BE2C (cell line): ENCODE measurements around the gene ZRANB1.
A peak's percentile ranks its signal among the peaks of the same experiment; 100 is the strongest.

ENCODE experiments used
- DNase-seq: peaks from one replicate; pipeline ENCODE4 v3.0.0-alpha.2; 2020
- H3K27me3 ChIP-seq: fragments of 250-450 bp; sonication (Bioruptor Pico); 2 replicates; pipeline ENCODE4 v1.5.1; 2020; ENCODE audit warnings: mild to moderate bottlenecking
- H3K36me3 ChIP-seq: fragments of 250-450 bp; sonication (Bioruptor Pico); 2 replicates; pipeline ENCODE4 v1.5.1; 2020; ENCODE audit warnings: mild to moderate bottlenecking
- H3K4me1 ChIP-seq: fragments of 250-450 bp; sonication (Bioruptor Pico); 2 replicates; pipeline ENCODE4 v1.5.1; 2020
- H3K4me3 ChIP-seq: 2 replicates; pipeline ENCODE4 v1.5.1; 2011; ENCODE audit warnings: low read depth, low read length
- H3K9me3 ChIP-seq: fragments of 250-450 bp; sonication (Bioruptor Pico); 2 replicates; pipeline ENCODE4 v1.5.1; 2020
- TF ChIP-seq, protein P1 (sequence below): IDR thresholded peaks from 2 replicates; pipeline ENCODE4 v1.5.1; 2012; ENCODE audit warnings: mild to moderate bottlenecking, low read depth, low read length

ZRANB1 gene

GRCh38 chr10:124991835-124992234 is 49.9 kb downstream of the ZRANB1 start:
- H3K9me3 ChIP-seq, result no peaks in the 10 kb centered on the region
- no peaks in the 10 kb centered on the region for H3K4me1 ChIP-seq
- H3K4me3 ChIP-seq, result no peak overlapping the region
- no peaks in the 10 kb centered on the region for H3K27me3 ChIP-seq
- TF ChIP-seq, protein P1, sequence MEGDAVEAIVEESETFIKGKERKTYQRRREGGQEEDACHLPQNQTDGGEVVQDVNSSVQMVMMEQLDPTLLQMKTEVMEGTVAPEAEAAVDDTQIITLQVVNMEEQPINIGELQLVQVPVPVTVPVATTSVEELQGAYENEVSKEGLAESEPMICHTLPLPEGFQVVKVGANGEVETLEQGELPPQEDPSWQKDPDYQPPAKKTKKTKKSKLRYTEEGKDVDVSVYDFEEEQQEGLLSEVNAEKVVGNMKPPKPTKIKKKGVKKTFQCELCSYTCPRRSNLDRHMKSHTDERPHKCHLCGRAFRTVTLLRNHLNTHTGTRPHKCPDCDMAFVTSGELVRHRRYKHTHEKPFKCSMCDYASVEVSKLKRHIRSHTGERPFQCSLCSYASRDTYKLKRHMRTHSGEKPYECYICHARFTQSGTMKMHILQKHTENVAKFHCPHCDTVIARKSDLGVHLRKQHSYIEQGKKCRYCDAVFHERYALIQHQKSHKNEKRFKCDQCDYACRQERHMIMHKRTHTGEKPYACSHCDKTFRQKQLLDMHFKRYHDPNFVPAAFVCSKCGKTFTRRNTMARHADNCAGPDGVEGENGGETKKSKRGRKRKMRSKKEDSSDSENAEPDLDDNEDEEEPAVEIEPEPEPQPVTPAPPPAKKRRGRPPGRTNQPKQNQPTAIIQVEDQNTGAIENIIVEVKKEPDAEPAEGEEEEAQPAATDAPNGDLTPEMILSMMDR, result no peak
- DNase-seq, result no peak
- H3K36me3 ChIP-seq, result peaks cover 69% of the 10 kb centered on the region

GRCh38 chr10:124992462-124993344 is 50.8 kb downstream of the ZRANB1 start:
- no peaks in the 10 kb centered on the region for H3K27me3 ChIP-seq
- H3K9me3 ChIP-seq, result no peaks in the 10 kb centered on the region
- TF ChIP-seq, protein P1, result peak; percentile 63
- peak; percentile 66 for DNase-seq
- no peaks in the 10 kb centered on the region for H3K4me1 ChIP-seq
- peaks cover 74% of the 10 kb centered on the region for H3K36me3 ChIP-seq
- H3K4me3 ChIP-seq, result no peak overlapping the region

DNA sequence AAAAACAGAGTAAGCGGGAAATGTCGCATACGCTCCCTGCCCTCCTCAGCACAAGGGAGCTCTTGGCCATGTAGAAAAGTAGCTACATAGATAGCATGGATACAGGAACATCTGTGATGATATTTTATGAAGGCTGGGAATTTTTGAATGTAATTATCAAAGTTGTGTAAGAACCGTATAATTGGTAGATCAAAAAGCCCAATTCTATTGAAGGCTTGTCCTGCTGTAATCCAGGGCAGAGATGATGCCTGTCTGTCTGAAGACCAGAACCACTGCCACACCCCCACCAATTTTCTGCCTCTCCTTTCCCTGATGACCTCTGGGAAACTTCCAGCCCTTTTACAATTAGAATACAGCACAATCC is 51.4 kb downstream of the ZRANB1 start:
- H3K36me3 ChIP-seq, result peaks cover 80% of the 10 kb centered on the region
- DNase-seq, result no peak
- no peaks in the 10 kb centered on the region for H3K9me3 ChIP-seq
- TF ChIP-seq, protein P1, result no peak
- no peak overlapping the region for H3K4me3 ChIP-seq
- H3K4me1 ChIP-seq, result no peaks in the 10 kb centered on the region
- H3K27me3 ChIP-seq, result no peaks in the 10 kb centered on the region

DNA sequence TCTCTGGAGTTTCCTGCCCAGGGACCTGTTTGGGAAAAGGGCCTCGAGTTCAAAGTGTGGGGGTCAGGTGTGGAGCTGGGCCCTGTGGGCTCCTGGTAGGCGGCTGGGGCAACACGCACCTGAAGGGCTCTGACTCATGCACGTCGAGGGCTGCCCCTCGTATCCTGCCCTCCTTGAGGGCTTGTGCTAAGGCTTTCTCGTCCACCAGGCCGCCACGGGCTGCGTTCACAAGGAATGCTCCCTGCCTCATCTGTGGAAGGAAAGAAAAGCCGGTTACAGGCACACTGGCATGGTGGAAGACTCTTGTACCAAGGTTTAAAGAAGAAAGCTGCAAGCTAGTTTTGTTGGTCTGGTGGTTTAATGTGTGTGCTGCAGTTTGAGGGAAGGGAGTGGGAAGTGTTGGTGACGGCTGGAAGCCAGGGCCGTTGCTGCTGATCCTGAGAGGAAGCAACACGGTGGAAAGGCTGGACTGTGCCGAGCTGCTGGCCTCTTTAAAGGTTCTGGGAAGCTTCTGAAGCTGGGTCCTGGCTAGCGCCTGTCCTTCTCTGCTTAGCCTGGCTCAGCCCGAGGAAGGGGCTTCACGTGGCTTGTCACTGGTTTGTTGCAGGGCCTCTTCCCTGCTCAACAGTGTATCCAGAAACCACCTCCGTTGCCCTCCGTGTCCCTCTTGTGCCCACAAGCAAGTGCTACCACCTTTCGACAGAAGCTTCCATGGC is 52.0 kb downstream of the ZRANB1 start:
- no peak for DNase-seq
- Histone ChIP-seq H3K9me3 (no peaks in the 10 kb centered on the region), H3K4me1 (no peaks in the 10 kb centered on the region), H3K4me3 (no peak overlapping the region), H3K36me3 (peaks cover 85% of the 10 kb centered on the region), H3K27me3 (no peaks in the 10 kb centered on the region)
- TF ChIP-seq, protein P1, result no peak

DNA sequence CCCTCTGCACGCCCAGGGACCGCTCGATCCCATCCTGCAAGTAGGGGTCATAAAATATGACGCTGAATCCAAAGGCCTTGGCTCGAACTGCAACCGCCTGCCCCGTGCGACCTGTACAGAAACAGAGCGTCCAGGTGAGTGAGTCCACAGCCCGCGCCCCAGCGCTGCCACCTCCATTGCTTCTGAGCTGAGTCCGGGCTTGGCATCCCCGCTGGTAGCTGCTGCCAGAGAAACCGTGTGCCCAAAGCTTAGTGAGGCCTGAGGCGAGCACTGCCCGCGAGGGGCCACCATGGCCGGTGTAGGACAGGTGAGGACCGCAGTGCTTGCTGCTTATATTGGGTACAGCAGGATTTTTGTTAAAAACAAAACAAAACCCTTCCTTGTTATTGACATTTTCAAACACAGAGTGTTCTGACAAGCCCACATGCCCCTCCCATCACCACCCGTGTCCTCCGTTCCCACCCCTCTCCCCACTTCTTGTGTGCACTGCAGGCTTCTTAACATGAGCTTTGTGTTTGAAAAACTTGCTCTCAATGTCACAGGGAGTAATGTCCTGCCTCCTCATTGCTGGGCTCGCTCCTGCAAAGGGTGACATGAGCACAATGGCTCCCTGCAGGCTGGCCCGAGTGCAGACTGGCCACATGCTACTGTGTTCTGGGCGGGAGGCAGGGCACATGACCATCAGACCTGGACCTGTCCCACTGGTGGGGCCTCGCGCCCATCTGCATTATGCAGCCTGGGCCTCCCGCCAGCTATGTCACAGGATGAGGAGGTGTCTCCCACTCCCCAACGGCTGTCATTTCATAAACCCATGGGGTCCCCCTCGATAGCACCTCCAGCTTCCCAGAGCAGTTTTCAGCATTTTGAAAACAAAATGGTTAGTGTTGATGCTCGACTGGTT is 52.9 kb downstream of the ZRANB1 start:
- no peak overlapping the region for H3K4me3 ChIP-seq
- peaks cover 92% of the 10 kb centered on the region for H3K36me3 ChIP-seq
- DNase-seq, result no peak
- H3K9me3 ChIP-seq, result no peaks in the 10 kb centered on the region
- H3K27me3 ChIP-seq, result no peaks in the 10 kb centered on the region
- TF ChIP-seq, protein P1, result no peak
- peaks cover 3% of the 10 kb centered on the region; the same call in 1 of the 2 replicates for H3K4me1 ChIP-seq
